ENCODE data around the gene PREX1.
"Not testable (repeated sequence)": the region's sequence is repeated elsewhere in the genome, so short reads cannot be mapped to it uniquely, and the experiment has no call there.

The PREX1 gene

GRCh38 chr20:48850977-48851299 lies 23.1 kb upstream of the PREX1 start:
- Mint-ChIP-seq H3K9me3 (no peaks in the 10 kb centered on the region), H3K36me3 (ENCODE audit: low read depth) (no peaks in the 10 kb centered on the region), H3K27ac (peak overlapping the region; percentile 65), H3K4me1 (ENCODE audit: low read depth) (peaks cover 36% of the 10 kb centered on the region), H3K4me3 (no peak overlapping the region), H3K27me3 (no peaks in the 10 kb centered on the region)

- Mint-ChIP-seq H3K27ac (peak overlapping the region; percentile 65), H3K4me1 (ENCODE audit: low read depth) (peaks cover 42% of the 10 kb centered on the region), H3K4me3 (no peak overlapping the region), H3K9me3 (no peaks in the 10 kb centered on the region), H3K27me3 (no peaks in the 10 kb centered on the region), H3K36me3 (ENCODE audit: low read depth) (no peaks in the 10 kb centered on the region)
Observed at GRCh38 chr20:48850257-48850976, 22.6 kb upstream of the PREX1 start.

DNA sequence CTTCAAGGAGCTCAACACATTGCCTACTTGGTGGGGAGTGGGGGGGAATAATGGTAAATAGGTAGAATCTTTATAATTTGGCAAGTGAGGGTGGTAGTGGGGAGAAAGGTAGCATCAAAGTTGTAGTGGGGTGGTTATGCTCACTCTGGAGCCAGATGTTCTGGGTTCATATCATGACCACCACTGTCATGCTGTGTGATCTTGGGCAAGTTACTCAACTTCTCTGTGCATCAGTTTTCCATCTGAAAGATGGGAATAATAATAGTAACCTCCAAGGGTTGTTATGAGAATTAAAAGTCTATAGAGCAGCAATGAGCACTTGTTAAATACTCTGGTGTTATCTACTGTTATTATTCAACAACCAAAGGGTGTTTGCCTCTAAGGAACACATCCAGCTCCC lies 22.0 kb upstream of the PREX1 start:
- Mint-ChIP-seq H3K27me3 (no peaks in the 10 kb centered on the region), H3K4me1 (ENCODE audit: low read depth) (peaks cover 46% of the 10 kb centered on the region), H3K4me3 (no peak overlapping the region), H3K9me3 (no peaks in the 10 kb centered on the region), H3K27ac (peak overlapping the region; percentile 50), H3K36me3 (ENCODE audit: low read depth) (no peaks in the 10 kb centered on the region)

DNA sequence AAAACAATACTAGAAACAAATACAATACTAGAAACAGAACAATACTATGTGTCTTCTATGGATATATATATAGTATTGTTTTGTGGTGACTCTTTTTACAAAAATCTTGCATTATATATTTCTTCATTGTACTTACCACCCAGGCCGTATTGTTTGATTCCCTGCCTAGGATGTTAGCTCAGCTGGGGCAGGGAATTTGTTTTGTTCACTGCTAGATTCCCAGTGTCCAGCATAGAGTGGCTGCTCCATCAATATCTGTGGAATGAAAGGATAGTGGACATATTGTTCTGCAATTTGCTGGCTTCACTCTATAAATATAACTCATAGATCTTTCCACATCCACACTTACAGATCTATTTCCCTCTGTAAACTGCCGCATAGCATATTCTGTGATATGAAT lies 21.5 kb upstream of the PREX1 start:
- Mint-ChIP-seq H3K9me3 (peaks cover 2% of the 10 kb centered on the region), H3K27me3 (no peaks in the 10 kb centered on the region), H3K4me3 (no peak overlapping the region), H3K4me1 (ENCODE audit: low read depth) (peaks cover 46% of the 10 kb centered on the region), H3K27ac (no peak overlapping the region), H3K36me3 (ENCODE audit: low read depth) (no peaks in the 10 kb centered on the region)

DNA sequence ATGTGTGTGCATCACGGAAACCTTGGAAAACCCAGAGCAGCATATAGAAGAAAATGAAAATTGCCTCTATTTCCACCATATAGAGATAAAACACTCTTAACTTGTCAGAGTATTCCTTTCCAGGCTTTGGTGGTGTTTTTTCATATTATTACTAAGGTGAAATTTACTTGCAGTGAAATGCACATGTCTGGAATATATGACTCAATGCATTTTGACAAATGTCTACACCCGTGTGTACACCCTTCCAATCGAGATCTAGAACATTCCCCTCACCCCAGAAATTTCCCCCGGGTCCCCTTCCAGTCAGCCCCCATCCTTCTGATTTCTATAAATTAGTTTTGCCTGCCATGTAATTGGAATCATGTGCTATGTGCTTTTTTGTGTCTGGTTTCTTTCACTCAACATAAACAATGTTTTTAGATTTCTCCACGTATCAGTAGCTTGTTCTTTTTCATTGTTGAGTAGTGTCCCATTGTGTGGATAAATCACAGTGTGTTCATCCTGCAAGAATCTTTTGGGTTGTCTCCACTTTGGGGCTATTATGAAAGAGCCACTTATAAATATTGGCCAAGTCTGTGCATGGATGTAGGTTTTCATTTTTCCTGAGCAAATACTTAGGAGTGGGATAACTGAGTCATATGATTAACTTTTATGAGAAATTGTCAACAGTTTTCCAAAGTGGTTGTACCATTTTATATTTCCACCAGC lies 19.9 kb upstream of the PREX1 start:
- no peaks in the 10 kb centered on the region for H3K27me3 Mint-ChIP-seq
- peaks cover 5% of the 10 kb centered on the region for H3K9me3 Mint-ChIP-seq
- peak overlapping the region; percentile 96 for H3K27ac Mint-ChIP-seq
- H3K4me1 Mint-ChIP-seq (ENCODE audit: low read depth): peaks cover 40% of the 10 kb centered on the region
- peak overlapping the region; percentile 54 for H3K4me3 Mint-ChIP-seq
- H3K36me3 Mint-ChIP-seq (ENCODE audit: low read depth): no peaks in the 10 kb centered on the region

GRCh38 chr20:48846516-48847492 lies 19.0 kb upstream of the PREX1 start:
- H3K27me3 Mint-ChIP-seq: no peaks in the 10 kb centered on the region
- peaks cover 5% of the 10 kb centered on the region for H3K9me3 Mint-ChIP-seq
- peaks cover 48% of the 10 kb centered on the region for H3K4me1 Mint-ChIP-seq (ENCODE audit: low read depth)
- H3K36me3 Mint-ChIP-seq (ENCODE audit: low read depth): no peaks in the 10 kb centered on the region
- H3K4me3 Mint-ChIP-seq: peak overlapping the region; percentile 54
- peak overlapping the region; percentile 96 for H3K27ac Mint-ChIP-seq

DNA sequence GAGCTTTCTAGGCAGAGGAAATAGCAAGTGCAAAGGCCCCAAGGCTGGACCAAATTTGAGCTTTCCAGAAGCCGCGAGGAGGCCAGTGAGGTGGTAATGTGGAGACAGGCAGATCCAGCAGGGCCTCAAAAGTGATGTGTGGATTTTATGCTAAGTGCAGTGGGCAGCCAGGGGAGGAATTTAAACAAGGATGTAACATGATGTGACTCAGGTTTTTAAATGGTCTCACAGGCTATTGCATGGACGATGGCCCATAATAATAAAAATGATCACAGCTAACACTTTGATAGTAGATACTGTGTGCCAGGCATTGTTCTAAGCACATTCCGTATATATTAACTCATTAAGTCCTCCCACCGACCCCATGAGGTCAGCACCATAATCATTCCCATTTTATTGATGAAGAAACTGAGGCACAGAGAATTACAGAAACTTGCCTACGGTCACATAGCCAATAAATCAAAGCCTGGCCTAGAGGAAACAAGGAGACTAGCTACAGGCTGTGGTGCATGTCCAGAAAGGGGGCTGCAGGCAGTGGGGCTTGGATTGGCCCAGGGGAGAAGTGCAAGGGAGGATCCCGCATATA lies 18.0 kb upstream of the PREX1 start:
- Mint-ChIP-seq H3K9me3 (peaks cover 5% of the 10 kb centered on the region), H3K4me1 (ENCODE audit: low read depth) (peaks cover 48% of the 10 kb centered on the region), H3K27ac (peak overlapping the region; percentile 96), H3K4me3 (no peak overlapping the region), H3K36me3 (ENCODE audit: low read depth) (no peaks in the 10 kb centered on the region), H3K27me3 (no peaks in the 10 kb centered on the region)

DNA sequence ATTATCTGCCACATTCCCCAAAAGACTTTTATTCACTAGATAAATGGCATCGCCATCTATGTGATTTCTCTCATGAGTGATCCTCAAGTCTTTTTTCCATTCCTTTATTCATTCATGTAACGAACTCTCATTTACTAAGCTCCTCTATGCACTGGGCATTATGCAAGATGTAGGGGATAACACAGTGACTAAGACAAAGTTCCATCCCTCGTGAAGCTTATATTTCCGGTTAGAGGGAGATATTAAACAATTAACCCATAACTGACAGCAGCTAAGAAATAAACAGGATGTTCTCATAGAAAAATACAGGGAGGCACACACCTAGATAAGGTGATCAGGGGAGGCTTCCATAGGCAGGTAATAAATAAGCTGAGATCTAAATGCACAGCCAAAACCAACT lies 17.2 kb upstream of the PREX1 start:
- Mint-ChIP-seq H3K36me3 (ENCODE audit: low read depth) (no peaks in the 10 kb centered on the region), H3K4me3 (no peak overlapping the region), H3K4me1 (ENCODE audit: low read depth) (peaks cover 48% of the 10 kb centered on the region), H3K9me3 (peaks cover 5% of the 10 kb centered on the region), H3K27me3 (no peaks in the 10 kb centered on the region), H3K27ac (peak overlapping the region; percentile 46)

GRCh38 chr20:48843896-48844295 lies 16.1 kb upstream of the PREX1 start:
- H3K9me3 Mint-ChIP-seq; H3K4me3 Mint-ChIP-seq; H3K27me3 Mint-ChIP-seq; H3K36me3 Mint-ChIP-seq (ENCODE audit: low read depth): not testable (repeated sequence)
- Mint-ChIP-seq H3K27ac (peak overlapping the region; percentile 38), H3K4me1 (ENCODE audit: low read depth) (peaks cover 55% of the 10 kb centered on the region)

GRCh38 chr20:48843057-48843806 lies 15.4 kb upstream of the PREX1 start:
- peaks cover 54% of the 10 kb centered on the region for H3K4me1 Mint-ChIP-seq (ENCODE audit: low read depth)
- H3K27ac Mint-ChIP-seq: no peak overlapping the region
- no peaks in the 10 kb centered on the region for H3K36me3 Mint-ChIP-seq (ENCODE audit: low read depth)
- H3K4me3 Mint-ChIP-seq: no peak overlapping the region
- H3K9me3 Mint-ChIP-seq: peaks cover 5% of the 10 kb centered on the region
- H3K27me3 Mint-ChIP-seq: no peaks in the 10 kb centered on the region

- H3K9me3 Mint-ChIP-seq: peaks cover 5% of the 10 kb centered on the region
- no peaks in the 10 kb centered on the region for H3K36me3 Mint-ChIP-seq (ENCODE audit: low read depth)
- H3K4me1 Mint-ChIP-seq (ENCODE audit: low read depth): peaks cover 44% of the 10 kb centered on the region
- peak overlapping the region; percentile 12 for H3K27ac Mint-ChIP-seq
- no peaks in the 10 kb centered on the region for H3K27me3 Mint-ChIP-seq
- H3K4me3 Mint-ChIP-seq: no peak overlapping the region
Observed at GRCh38 chr20:48841875-48842529, 14.2 kb upstream of the PREX1 start.

GRCh38 chr20:48841196-48841874 lies 13.5 kb upstream of the PREX1 start:
- no peaks in the 10 kb centered on the region for H3K27me3 Mint-ChIP-seq
- no peak overlapping the region for H3K27ac Mint-ChIP-seq
- peaks cover 5% of the 10 kb centered on the region for H3K9me3 Mint-ChIP-seq
- H3K4me3 Mint-ChIP-seq: no peak overlapping the region
- peaks cover 40% of the 10 kb centered on the region for H3K4me1 Mint-ChIP-seq (ENCODE audit: low read depth)
- H3K36me3 Mint-ChIP-seq (ENCODE audit: low read depth): no peaks in the 10 kb centered on the region

GRCh38 chr20:48839154-48839917 lies 11.5 kb upstream of the PREX1 start:
- H3K4me3 Mint-ChIP-seq: no peak overlapping the region
- H3K9me3 Mint-ChIP-seq: peaks cover 4% of the 10 kb centered on the region
- H3K36me3 Mint-ChIP-seq (ENCODE audit: low read depth): no peaks in the 10 kb centered on the region
- no peak overlapping the region for H3K27ac Mint-ChIP-seq
- peaks cover 20% of the 10 kb centered on the region for H3K4me1 Mint-ChIP-seq (ENCODE audit: low read depth)
- H3K27me3 Mint-ChIP-seq: no peaks in the 10 kb centered on the region

All from stimulated activated naive CD8-positive, alpha-beta T cell treated with anti-CD3 and anti-CD28 coated beads, Interleukin-15, Interleukin-2, amounts not matched to agents 100 ng/mL and 50 ng/mL, for 24 hours (primary cell).